Liver (tissue), 3 donors: Measurements from ENCODE around the gene FSD1L.
"Not testable (repeated sequence)": the region's sequence is repeated elsewhere in the genome, so short reads cannot be mapped to it uniquely, and the experiment has no call there.

Experiments
- EGR1 ChIP-seq, 2 donors: IDR thresholded peaks; 2 replicates each; pipeline ENCODE4 v1.6.1; 2016 to 2018; ENCODE audit warnings: antibody characterized with exemption in 2 of 2, low read depth in 2 of 2
- FOXA1 ChIP-seq: IDR thresholded peaks from 2 replicates; pipeline ENCODE4 v1.6.1; 2016; ENCODE audit warnings: antibody characterized with exemption
- GABPA ChIP-seq, 2 donors: IDR thresholded peaks in 1 of 2; conservative IDR thresholded peaks in 1 of 2; 2 replicates each; pipeline ENCODE4 v1.6.1; 2016; ENCODE audit warnings: antibody characterized with exemption in 2 of 2, mild to moderate bottlenecking in 1 of 2, moderate library complexity in 1 of 2
- HNF4G ChIP-seq: IDR thresholded peaks from 2 replicates; pipeline ENCODE4 v1.6.1; 2016; ENCODE audit warnings: antibody characterized with exemption
- JUND ChIP-seq, 2 donors: IDR thresholded peaks; 2 replicates each; pipeline ENCODE4 v1.6.1; 2016; ENCODE audit warnings: antibody characterized with exemption in 2 of 2
- RAD21 ChIP-seq, 2 donors: IDR thresholded peaks; 2 replicates each; pipeline ENCODE4 v1.6.1; 2016; ENCODE audit warnings: antibody characterized with exemption in 2 of 2, mild to moderate bottlenecking in 2 of 2
- RXRA ChIP-seq, 2 donors: IDR thresholded peaks; 2 replicates each; pipeline ENCODE4 v1.6.1; 2017 to 2018; ENCODE audit warnings: antibody characterized with exemption in 2 of 2, mild to moderate bottlenecking in 1 of 2
- SP1 ChIP-seq: IDR thresholded peaks from 2 replicates; pipeline ENCODE4 v1.6.1; 2018; ENCODE audit warnings: antibody characterized with exemption, mild to moderate bottlenecking
- TAF1 ChIP-seq: conservative IDR thresholded peaks from 2 replicates; pipeline ENCODE4 v1.6.1; 2016; ENCODE audit warnings: antibody characterized with exemption, mild to moderate bottlenecking
- YY1 ChIP-seq: IDR thresholded peaks from 2 replicates; pipeline ENCODE4 v1.6.1; 2016; ENCODE audit warnings: antibody characterized with exemption, mild to moderate bottlenecking
- TF ChIP-seq, protein P1 (sequence below): fragments of 150-350 bp; IDR thresholded peaks from 2 replicates; pipeline ENCODE4 v1.5.1; 2017; ENCODE audit warnings: improper control_type of control experiment, low read depth, low read length; ENCODE audit not compliant: missing input control
- TF ChIP-seq, protein P2 (sequence below): IDR thresholded peaks from 2 replicates; pipeline ENCODE4 v1.6.1; 2016; ENCODE audit warnings: antibody characterized with exemption, mild to moderate bottlenecking
- TF ChIP-seq, protein P3 (sequence below): IDR thresholded peaks from 2 replicates; pipeline ENCODE4 v1.6.1; 2016; ENCODE audit warnings: antibody characterized with exemption
- TF ChIP-seq, protein P4 (sequence below): IDR thresholded peaks from 2 replicates; pipeline ENCODE4 v1.6.1; 2016; ENCODE audit warnings: antibody characterized with exemption
- donor health status: healthy.
- donor health status: healthy.

DNA sequence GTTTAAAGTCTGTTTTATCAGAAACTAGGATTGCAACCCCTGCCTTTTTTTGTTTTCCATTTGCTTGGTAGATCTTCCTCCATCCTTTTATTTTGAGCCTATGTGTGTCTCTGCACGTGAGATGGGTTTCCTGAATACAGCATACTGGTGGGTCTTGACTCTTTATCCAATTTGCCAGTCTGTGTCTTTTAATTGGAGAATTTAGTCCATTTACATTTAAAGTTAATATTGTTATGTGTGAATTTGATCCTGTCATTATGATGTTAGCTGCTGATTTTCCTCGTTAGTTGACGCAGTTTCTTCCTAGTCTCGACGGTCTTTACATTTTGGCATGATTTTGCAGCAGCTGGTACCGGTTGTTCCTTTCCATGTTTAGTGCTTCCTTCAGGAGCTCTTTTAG lies 132.1 kb downstream of the FSD1L start:
- not testable (repeated sequence) for TF ChIP-seq SP1; RAD21 (IDR thresholded peaks at IDR 0.05); TAF1; GABPA (IDR thresholded peaks at IDR 0.05 in 1 of 2, conservative IDR thresholded peaks at IDR 0.05 in 1 of 2); YY1; EGR1 (IDR thresholded peaks at IDR 0.05; ENCODE audit: low read depth in 2 of 2); FOXA1; JUND (IDR thresholded peaks at IDR 0.05); RXRA (IDR thresholded peaks at IDR 0.05); HNF4G
- TF ChIP-seq, protein P1, sequence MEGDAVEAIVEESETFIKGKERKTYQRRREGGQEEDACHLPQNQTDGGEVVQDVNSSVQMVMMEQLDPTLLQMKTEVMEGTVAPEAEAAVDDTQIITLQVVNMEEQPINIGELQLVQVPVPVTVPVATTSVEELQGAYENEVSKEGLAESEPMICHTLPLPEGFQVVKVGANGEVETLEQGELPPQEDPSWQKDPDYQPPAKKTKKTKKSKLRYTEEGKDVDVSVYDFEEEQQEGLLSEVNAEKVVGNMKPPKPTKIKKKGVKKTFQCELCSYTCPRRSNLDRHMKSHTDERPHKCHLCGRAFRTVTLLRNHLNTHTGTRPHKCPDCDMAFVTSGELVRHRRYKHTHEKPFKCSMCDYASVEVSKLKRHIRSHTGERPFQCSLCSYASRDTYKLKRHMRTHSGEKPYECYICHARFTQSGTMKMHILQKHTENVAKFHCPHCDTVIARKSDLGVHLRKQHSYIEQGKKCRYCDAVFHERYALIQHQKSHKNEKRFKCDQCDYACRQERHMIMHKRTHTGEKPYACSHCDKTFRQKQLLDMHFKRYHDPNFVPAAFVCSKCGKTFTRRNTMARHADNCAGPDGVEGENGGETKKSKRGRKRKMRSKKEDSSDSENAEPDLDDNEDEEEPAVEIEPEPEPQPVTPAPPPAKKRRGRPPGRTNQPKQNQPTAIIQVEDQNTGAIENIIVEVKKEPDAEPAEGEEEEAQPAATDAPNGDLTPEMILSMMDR: not testable (repeated sequence)
- TF ChIP-seq, protein P2, sequence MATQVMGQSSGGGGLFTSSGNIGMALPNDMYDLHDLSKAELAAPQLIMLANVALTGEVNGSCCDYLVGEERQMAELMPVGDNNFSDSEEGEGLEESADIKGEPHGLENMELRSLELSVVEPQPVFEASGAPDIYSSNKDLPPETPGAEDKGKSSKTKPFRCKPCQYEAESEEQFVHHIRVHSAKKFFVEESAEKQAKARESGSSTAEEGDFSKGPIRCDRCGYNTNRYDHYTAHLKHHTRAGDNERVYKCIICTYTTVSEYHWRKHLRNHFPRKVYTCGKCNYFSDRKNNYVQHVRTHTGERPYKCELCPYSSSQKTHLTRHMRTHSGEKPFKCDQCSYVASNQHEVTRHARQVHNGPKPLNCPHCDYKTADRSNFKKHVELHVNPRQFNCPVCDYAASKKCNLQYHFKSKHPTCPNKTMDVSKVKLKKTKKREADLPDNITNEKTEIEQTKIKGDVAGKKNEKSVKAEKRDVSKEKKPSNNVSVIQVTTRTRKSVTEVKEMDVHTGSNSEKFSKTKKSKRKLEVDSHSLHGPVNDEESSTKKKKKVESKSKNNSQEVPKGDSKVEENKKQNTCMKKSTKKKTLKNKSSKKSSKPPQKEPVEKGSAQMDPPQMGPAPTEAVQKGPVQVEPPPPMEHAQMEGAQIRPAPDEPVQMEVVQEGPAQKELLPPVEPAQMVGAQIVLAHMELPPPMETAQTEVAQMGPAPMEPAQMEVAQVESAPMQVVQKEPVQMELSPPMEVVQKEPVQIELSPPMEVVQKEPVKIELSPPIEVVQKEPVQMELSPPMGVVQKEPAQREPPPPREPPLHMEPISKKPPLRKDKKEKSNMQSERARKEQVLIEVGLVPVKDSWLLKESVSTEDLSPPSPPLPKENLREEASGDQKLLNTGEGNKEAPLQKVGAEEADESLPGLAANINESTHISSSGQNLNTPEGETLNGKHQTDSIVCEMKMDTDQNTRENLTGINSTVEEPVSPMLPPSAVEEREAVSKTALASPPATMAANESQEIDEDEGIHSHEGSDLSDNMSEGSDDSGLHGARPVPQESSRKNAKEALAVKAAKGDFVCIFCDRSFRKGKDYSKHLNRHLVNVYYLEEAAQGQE: not testable (repeated sequence)
- TF ChIP-seq, protein P3, sequence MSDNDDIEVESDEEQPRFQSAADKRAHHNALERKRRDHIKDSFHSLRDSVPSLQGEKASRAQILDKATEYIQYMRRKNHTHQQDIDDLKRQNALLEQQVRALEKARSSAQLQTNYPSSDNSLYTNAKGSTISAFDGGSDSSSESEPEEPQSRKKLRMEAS: not testable (repeated sequence)
- TF ChIP-seq, protein P4, sequence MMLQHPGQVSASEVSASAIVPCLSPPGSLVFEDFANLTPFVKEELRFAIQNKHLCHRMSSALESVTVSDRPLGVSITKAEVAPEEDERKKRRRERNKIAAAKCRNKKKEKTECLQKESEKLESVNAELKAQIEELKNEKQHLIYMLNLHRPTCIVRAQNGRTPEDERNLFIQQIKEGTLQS: not testable (repeated sequence)
